Measurements from ENCODE around the gene ACADSB. TPM values are rescaled to one million over a fixed set of nuclear protein-coding genes. Genes with fewer than 3 reads are reported as not detected.

ACADSB gene
- total RNA-seq, 1 donor from 2014 or later: 22.7 TPM

- H3K4me3 Mint-ChIP-seq: no peak overlapping the region
- CTCF ChIA-PET: no interaction called here
- ATAC-seq (ENCODE audit: low read depth): no peak
- no peak overlapping the region for H3K27ac Mint-ChIP-seq
- TF ChIP-seq CTCF (IDR thresholded peaks at IDR 0.05): no peak
- H3K36me3 Mint-ChIP-seq (ENCODE audit: low read depth): peaks cover 4% of the 10 kb centered on the region
- POLR2A ChIA-PET: no interaction called here
- intact Hi-C loops (cut with micrococcal nuclease): no loop called here
- no peaks in the 10 kb centered on the region for H3K9me3 Mint-ChIP-seq
- H3K4me1 Mint-ChIP-seq: no peaks in the 10 kb centered on the region
- no peak for DNase-seq
- no peaks in the 10 kb centered on the region for H3K27me3 Mint-ChIP-seq
Measured at GRCh38 chr10:123017421-123018165, 8.8 kb downstream of the ACADSB start.

GRCh38 chr10:123018531-123018930 lies 9.7 kb downstream of the ACADSB start:
- H3K4me3 Mint-ChIP-seq: no peak overlapping the region
- TF ChIP-seq CTCF (IDR thresholded peaks at IDR 0.05): no peak
- intact Hi-C loops (cut with micrococcal nuclease): no loop called here
- ATAC-seq (ENCODE audit: low read depth): no peak
- H3K4me1 Mint-ChIP-seq: no peaks in the 10 kb centered on the region
- CTCF ChIA-PET: no interaction called here
- H3K36me3 Mint-ChIP-seq (ENCODE audit: low read depth): peaks cover 3% of the 10 kb centered on the region
- POLR2A ChIA-PET: no interaction called here
- H3K27ac Mint-ChIP-seq: no peak overlapping the region
- H3K27me3 Mint-ChIP-seq: no peaks in the 10 kb centered on the region
- DNase-seq: no peak
- no peaks in the 10 kb centered on the region for H3K9me3 Mint-ChIP-seq

GRCh38 chr10:123019264-123019663 lies 10.5 kb downstream of the ACADSB start:
- CTCF ChIA-PET: no interaction called here

GRCh38 chr10:123019941-123020703 lies 11.3 kb downstream of the ACADSB start:
- ChIA-PET CTCF (interaction anchor here (1.5 kb wide), 1 partner anchor 26 kb away, joined by 4 read pairs; no protein-coding TSS in a partner anchor), POLR2A (no interaction called here)
- Mint-ChIP-seq H3K27ac (no peak overlapping the region), H3K4me1 (peaks cover 9% of the 10 kb centered on the region), H3K27me3 (no peaks in the 10 kb centered on the region), H3K9me3 (no peaks in the 10 kb centered on the region), H3K4me3 (no peak overlapping the region), H3K36me3 (ENCODE audit: low read depth) (peaks cover 2% of the 10 kb centered on the region)
- no peak for ATAC-seq (ENCODE audit: low read depth)
- TF ChIP-seq CTCF (IDR thresholded peaks at IDR 0.05): no peak
- DNase-seq: no peak
- intact Hi-C loops (cut with micrococcal nuclease): no loop called here

More at GRCh38 chr10:123019264-123019663, 10.5 kb downstream of the ACADSB start:
- DNase-seq (no peak), ATAC-seq (ENCODE audit: low read depth) (no peak)
- peaks cover 2% of the 10 kb centered on the region for H3K4me1 Mint-ChIP-seq
- intact Hi-C loops (cut with micrococcal nuclease): no loop called here
- POLR2A ChIA-PET: no interaction called here
- no peaks in the 10 kb centered on the region for H3K27me3 Mint-ChIP-seq
- no peaks in the 10 kb centered on the region for H3K9me3 Mint-ChIP-seq
- no peak overlapping the region for H3K27ac Mint-ChIP-seq
- H3K36me3 Mint-ChIP-seq (ENCODE audit: low read depth): peaks cover 3% of the 10 kb centered on the region
- no peak overlapping the region for H3K4me3 Mint-ChIP-seq
- TF ChIP-seq CTCF (IDR thresholded peaks at IDR 0.05): no peak

- no peak overlapping the region for H3K27ac Mint-ChIP-seq
- H3K4me3 Mint-ChIP-seq: no peak overlapping the region
- no peak for ATAC-seq (ENCODE audit: low read depth)
- peaks cover 10% of the 10 kb centered on the region for H3K4me1 Mint-ChIP-seq
- POLR2A ChIA-PET: no interaction called here
- H3K27me3 Mint-ChIP-seq: no peaks in the 10 kb centered on the region
- CTCF ChIA-PET: interaction anchor here (0.8 to 1.5 kb wide), 2 partner anchors 11 to 24 kb away, joined by 3 to 4 read pairs; no protein-coding TSS in a partner anchor
- no peak for DNase-seq
- intact Hi-C loops (cut with micrococcal nuclease): no loop called here
- TF ChIP-seq CTCF (IDR thresholded peaks at IDR 0.05): no peak
- no peaks in the 10 kb centered on the region for H3K36me3 Mint-ChIP-seq (ENCODE audit: low read depth)
- H3K9me3 Mint-ChIP-seq: no peaks in the 10 kb centered on the region
Measured at GRCh38 chr10:123021517-123021916, 12.7 kb downstream of the ACADSB start.

Data from activated B cell treated with CpG ODN at 0.5 μM for 24 hours (primary cell).